Activated CD4-positive, alpha-beta T cell treated with anti-CD3 and anti-CD28 coated beads, Interleukin-2, amount 50 U/mL, for 24 hours (primary cell): Measurements from ENCODE around the gene RPA3.
A peak's percentile ranks its signal among the peaks of the same experiment; 100 is the strongest.

Experiments used
- DNase-seq, 2 donors: peaks; one replicate each; pipeline ENCODE4 v3.0.0-alpha.2; 2020; ENCODE audit warnings: low read depth in 1 of 2, low spot score in 1 of 2

RPA3 gene

DNA sequence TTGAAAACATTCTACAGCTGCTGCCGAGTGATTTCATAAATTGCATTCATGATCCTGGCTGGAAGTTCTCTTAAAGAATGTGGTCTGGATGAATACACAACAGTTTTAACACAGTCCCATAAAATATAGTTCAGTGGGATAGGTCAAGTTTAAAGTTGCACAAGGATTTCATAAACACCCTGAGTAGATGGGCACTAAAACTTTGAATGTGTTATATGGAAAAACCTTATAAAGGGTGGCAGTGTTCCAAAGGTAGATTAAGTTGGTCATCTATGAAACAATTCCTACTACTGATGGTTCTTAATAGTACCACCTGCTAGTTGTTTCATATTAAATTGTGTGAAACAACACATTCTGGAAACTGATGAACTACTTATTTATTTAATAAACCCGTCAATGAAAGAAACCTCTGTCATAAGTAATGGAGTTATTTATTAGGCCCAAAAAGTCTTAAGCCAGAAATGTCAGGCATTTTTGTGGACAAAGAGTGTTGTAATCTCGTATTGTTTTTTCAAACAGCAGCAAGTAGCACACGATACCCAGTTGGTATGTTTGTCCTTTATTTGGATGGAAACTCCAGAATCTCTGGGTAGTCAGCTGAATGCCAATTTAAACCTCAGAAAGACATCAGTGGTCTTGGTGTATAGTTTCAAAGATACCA lies 14.3 kb upstream of the RPA3 start:
- DNase-seq = no peak

DNA sequence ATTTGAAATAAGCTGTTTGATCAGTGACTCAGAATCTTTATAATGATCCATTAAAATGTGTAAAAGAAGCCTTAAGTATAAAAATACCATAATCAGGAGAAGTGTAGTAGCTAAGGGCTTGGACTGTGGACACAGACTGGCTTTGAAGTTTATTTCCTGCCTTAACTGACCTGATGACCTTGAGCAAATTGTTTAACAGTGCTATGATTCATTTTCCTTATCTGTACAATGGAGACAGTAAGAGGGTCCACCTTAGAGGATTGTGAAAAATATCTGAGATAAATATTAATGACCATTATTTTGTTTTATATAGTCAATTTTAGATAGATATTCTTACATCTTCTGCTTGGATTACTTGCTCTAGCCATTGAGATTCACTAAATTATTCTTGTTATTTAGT lies 13.3 kb upstream of the RPA3 start:
- no peak for DNase-seq

DNA sequence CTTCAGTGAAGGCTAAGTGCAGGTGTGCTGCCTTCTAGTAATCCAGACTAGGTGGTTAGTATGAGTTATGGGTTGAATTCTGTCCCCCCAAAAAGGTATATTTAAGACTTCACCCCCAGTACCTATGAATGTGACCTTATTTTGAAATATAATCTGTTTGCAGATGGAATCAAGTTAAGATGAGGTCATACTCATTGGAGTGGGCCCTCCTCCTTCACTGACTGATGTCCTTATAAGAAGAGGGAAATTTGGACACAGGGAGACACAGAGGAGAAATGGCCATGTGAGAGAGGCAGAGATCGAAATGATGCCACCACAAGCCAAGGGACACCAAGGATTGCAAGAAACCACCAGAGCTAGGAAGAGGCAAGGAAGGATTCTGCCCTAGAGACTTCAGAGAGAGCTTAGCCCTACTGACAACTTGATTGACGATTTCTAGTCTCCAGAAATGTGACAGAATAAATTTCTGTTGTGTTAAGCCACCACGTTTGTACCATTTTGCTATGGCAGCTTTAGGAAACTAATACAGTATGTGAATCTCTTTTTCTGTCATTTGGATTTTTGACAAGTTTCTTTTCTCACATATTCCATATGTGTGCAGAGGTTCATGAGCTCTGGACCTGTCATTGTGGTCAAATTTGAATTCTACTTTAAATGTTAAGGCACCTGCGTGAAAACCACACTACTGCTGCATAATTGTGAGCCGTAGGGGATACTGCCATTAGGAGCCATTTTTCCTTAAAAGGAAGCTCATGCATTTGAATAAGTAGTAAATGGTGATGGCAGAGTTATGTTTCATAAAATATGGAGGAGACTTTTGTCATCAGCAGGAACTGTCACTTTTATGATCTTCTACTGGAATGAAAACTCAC lies 2.6 kb upstream of the RPA3 start:
- DNase-seq = no peak

DNA sequence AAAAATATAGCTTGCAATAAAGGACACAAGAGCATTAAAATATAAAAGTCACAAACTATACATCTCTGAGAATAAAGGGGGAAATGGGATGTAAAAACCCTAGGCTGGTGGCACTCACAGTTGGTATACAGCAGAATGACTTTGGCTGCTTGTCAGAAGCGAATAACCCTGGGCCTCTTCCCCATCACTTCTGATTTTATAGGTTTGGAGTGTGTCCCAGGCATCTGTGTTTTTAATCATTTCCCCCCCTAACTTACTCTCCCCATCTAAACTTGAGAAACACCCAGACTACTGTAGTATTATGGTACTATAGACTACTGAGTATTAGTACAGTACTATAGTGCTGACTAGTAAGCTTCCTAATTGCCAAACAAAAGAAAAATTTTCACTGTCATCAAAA lies 1.8 kb upstream of the RPA3 start:
- DNase-seq = no peak

DNA sequence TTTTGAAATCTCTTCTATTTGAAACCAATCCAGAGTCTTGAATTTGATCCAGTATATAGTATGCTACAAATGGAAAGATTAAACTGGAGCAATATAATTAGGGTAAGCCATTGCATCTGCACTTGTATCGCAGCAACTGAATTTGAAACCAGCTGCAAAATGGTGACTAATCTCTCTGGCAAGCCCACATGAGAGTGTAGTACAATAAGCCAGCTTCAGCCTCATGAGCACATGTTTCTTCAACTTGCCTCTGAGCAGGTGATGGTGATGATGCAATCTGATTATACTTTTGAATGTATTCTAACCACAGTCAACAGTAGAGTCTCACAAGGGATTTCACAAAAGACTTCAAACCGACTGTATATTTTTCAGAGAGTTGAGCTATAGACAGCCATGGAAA lies 829 bp upstream of the RPA3 start:
- DNase-seq = peak in 1 of 2 donors; percentile 59

DNA sequence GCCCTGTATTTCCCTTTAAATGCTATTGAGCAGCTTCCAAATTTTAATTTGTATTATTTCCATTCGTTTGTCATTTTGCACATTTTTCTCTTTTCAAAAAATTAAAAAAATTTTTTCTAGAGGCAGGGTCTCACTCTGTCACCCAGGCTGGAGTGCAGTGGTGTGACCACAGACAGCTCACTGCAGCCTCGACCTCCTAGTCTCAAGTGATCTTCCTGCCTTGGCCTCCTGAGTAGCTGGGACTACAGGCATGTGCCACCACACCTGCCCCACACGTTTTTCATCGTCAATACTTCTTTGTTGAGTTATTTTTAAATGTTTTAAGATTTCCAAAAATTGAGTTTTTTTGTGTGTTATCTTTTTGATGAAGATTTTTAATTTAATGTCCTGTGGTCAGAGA lies 4.7 kb downstream of the RPA3 start:
- no peak for DNase-seq

DNA sequence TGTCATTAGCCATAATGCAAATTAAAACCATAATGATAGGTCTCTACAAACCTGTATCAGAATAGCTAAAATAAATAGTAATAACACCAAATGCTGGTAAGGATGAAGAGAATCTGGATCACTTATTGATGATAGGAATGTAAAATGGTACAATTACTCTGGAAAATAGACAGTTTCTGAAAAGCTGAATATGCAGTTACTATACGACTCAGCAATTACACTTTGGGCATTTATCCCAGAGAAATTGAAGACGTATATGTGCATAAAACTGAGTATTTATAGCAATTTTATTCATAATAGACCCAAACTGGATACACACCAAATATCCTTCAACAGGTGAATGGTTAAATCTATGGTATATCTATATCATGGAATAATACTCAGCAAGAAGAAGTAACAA lies 7.9 kb downstream of the RPA3 start:
- no peak for DNase-seq

DNA sequence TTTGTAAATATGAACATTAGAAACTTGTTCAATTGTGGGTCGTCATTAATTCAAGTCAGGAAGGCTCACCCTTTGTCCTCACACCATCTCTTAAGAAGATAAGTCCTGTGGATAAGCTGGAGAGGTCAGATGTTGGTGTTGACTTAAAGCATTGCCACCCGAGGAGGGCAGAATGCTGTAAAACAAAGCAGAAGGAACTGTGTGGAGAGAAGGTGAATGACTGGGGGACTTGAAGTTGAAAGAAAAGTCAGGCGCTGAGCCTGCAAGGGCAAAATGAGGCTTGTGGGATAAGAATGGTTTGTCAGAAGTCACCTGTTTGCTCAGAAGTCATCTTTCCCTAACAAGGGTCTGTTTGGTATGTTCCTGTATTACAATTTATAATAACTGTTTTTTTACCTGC lies 9.1 kb downstream of the RPA3 start:
- no peak for DNase-seq

DNA sequence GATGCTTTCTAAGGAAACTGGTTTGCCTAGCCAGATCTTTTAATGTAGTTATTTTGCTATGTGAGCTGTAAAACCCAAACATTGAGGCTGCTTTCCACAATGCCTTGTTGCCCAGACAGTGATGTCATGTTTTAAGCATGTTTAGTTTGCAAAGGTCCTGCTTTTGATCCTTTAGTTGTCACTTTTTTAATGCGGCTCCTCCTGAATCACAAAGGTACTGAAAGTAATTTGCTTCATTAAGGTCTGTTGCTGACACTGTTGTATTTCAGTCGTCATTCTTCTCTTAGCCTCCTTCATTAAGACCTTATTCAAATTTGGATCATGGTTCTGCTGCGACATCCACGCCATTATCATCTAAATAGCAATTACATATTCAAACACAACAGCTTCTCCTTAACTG lies 10.6 kb downstream of the RPA3 start:
- no peak for DNase-seq

DNA sequence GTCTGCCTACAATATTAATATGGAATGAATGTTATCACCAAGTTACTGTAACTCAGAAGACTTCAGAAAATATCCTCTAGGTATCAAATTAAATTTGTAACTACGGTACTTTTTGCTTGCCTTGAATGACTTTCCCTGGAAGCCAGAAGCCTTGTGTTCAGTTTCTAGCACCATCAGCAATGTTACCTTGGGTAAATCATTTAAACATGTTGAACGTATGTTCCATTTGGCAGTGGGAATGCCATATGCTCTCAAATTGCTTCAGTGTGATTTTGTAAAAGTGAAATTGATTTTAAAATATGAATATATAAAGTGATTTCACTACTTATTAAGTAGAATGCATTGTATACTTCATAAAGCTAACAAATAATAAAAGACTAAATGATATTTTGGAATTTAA lies 11.2 kb downstream of the RPA3 start:
- DNase-seq = no peak

DNA sequence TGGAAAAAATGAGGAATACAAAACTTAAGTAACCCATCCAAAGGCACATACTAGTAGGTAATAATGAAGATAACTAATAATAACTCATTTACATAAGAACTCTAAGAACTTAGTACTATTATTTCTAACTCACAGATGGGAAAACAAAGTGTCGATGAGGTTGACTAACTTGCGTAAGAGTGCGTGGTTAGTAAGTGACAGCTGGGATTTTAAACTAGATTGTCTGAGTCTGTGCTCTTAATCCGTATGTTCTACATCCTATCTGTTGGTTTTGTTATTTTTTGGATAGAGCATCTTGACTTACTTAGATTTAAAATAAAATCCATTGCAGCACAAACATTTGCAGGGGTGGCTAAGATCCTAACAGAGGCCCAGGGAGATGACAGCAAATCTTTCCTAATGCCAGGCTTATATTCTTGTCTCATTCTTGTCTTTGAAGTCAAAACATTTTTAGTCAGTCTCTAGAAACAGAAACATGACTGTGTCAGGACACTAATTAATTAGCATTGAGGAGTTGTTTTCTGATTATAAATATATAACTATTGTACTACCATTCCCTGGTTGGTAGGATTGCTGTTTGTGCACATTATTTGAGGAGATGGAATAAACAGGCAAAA lies 11.7 kb downstream of the RPA3 start:
- DNase-seq = no peak

DNA sequence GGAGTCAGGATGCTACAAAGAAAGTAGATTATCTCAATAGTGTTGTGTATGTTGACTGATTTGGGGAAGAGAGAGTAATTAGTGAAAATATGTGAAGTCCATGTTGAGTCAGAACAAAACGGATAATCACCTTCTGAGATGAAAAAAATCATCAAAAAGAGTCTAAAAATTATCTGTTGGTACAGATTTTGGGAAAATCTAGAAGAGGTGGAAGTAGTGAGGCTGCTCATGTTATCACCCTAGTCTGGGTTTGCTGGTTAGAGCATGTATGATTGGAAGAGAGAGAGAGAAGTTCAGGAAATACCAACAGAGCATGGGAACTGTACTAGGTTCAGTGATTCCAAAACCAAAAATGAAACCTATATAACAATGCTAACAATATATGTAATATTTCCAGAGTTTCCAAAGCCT lies 12.3 kb downstream of the RPA3 start:
- no peak for DNase-seq

DNA sequence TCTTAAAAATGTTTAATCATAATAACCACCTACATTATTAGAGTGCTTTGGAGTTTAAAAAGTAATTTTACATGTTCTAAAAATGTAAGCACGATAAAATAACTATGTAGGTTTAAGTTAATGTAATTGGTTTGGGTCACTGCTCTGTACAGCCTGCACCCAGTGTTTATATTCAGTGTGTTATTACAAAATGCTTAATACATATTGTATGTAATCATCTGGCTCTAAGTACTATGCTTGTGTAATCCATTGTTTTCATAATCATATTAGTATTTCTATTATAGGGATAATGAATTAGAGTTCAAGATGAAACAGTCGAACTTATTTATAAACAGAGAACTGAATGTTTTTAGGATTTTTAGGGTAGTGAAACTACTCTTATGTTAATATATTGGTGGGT lies 13.1 kb downstream of the RPA3 start:
- no peak for DNase-seq

DNA sequence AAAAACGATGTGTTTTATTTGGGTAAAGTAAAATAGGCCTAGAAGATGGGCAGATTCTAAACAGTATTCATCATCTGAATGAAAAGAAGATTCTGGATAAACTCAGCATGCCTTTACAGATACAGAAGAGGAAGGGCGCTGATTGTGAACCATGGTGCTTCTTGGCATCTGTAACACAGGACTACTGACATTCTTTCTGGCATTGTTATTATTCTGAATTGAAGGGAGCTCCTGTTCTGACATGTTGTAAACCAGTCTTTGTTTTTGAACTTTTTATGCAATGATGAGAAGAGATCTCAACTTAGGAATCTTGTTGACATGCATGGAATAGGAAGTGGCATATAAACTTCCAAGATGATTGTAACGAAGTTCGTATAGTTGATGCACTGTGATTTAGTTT lies 13.5 kb downstream of the RPA3 start:
- no peak for DNase-seq

DNA sequence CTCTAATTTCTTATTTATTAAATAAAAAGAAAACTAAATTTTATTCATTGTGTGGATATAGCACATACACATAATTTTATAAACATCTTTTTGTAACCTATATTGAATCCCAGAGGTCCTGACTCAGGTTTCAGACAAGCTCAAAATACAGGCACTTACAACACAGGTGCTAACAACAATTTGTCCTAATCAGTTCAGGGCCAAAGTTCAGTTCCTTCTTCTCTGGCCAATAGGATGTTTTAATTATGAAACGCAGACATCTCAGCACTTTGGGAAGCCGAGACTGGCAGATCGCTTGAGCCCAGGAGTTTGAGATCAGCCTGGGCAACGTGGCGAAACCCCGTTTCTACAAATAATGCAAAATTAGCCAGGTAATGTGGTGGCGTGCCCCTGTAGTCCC lies 15.0 kb downstream of the RPA3 start:
- no peak for DNase-seq

DNA sequence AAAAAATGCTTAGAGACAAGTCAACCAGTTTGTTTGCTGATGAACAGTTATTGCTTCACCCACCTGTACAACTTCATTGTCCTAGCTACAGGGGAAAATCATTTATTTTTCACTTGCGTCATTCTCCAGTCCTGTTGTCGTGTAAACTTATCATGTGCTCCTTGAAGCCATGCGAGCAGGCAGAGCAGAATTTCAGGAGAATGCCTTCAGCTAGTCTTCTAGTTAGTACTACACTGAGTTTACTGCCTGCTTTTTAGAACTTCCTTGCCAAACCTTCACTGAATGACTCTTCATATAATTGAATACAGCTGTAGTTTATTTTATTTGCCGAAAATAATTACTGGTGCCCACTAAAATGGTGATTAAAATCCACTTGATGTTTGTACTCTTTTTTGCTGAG lies 15.6 kb downstream of the RPA3 start:
- no peak for DNase-seq

DNA sequence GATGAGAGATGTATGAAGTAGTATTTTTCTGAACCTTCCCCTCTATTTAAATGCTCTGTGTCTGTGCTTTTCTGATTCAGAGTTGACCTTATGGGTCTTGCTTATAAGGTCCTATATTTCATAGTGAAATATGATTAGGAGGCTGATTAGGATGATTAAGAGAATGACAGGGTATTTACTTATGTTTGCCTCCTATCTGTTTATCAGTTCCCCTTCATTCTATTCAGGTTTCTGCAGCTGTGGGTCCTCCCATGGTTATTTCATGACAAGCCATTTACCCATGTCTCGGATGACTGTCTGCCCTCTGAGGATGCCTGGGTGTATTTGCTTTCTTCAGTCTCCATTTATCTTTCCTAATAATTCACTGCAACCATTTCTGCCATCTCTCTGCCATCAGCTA lies 16.9 kb downstream of the RPA3 start:
- DNase-seq = no peak

DNA sequence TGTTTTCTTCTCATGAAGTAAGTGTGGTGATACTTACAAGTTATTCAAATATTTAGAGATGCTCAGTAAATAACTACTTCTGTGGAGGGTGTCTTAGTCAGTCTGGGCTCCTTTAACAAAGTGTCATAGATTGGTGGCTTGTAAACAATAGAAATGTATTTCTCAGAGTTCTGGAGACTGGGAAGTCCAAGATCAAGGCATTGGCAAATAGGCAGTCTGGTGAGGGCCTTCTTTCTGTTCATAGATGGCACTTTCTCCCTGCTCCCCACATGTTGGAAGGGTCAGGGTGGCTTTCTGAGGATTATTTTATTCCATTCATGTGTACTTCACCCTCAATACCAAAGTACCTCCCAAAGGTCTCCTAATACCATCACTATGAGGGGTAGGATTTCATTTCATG lies 18.4 kb downstream of the RPA3 start:
- no peak for DNase-seq

DNA sequence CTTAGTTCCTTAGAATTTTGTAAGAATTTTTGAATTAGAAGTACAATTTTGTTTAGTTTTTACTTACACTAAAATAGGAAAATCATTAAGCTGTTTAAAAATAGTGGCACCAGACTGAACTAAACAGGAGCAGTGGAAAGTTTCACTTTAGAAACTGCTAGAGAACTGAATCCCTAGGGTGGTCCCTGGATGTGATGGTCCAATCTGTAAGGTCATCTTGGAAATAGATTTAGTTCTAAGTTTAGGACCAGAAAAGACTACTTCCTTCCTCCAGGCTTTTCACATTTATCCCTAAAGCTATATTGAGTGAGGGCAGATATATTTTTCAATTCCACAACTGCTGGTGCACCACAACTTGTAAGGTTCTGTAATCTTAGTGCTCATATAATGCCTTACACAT lies 19.0 kb downstream of the RPA3 start:
- no peak for DNase-seq

DNA sequence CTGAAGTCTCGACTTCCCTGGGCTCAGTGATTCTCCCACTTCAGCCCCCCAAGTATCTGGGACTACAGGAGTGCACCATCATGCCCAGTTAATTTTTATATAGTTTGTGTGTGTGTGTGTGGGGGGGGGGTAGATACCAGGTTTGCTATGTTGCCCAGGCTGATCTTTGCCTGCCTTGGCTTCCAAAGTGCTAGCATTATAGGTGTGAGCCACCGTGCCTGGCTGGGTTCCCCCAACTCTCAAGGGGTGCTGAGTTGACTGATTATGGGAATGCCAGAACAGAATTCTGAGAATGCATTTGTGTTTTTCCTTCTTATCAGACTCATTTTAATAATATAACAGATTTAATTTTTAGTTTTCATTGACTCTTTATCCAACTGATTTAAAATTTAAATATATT lies 19.5 kb downstream of the RPA3 start:
- DNase-seq = no peak

DNA sequence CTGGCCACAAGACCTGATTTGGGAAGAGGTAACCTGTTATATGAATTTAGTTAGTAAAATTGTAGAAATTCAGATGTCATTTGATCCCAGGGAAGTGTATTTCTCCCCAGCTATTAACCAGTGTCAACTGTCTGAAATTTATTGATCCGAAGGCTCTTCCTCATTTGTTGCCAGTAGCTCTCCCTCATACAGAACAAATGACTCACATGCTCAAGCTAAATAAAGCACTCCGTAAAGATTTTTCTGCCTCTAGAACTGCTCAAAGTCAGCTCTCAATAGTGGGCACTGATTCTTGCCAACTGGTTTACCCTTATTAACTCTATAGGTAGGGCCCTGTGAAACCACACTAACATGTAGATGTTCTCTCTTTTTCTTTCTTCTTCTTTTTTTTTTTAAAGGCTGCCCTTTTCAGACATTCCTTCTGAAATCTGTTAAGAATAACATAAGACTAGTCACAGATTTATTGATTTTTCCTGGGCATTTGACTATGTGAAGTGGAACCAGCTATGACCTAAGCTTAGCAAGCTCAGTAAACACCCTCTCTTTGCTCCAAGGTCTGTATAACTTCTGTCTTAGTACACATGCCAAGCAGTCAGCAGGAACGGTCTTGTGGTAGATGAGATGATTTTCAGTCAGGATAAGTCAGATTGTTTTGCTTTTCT lies 21.8 kb downstream of the RPA3 start:
- DNase-seq = no peak
